ENCODE data around the gene GET3.

GET3 gene

DNA sequence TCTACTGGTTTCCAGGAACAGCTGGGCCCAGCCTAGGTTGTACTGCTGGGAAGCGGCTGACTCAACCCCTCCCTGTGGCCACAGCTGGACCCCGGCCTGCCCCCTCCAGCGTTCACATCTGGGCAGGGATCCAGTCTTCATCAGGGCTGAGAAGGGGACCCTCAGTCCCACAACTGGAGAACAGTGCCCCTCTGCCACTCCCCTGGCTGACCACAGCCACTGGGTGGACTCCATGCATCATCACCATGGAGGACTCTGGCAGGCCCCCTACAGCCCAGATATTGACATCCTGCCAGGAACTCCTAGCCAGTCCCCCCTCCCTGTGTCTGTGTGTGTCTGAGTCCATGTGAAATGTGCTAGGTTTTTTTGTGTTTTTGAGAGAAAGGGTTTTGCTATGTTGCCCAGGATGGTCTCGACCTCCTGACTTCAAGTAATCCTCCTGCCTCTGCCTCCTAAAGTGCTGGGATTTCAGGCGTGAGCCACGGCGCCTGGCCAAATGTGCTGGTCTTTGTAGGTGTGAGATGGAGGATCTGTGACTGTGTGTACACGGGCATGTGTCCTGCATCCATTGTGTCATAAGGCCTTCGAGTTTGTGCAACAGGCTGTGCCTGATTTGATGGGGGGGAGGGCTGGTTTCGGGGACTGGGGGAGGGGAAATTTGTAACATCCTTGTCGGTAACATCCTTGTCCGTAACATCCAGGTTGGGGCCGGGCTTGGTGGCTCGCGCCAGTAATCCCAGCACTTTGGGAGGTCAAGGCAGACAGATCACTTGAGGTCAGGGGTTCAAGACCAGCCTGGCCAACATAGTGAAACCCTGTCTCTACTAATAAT lies 42.1 kb downstream of the GET3 start:
- no peak for DNase-seq (ENCODE audit: low read depth)

GRCh38 chr19:12782174-12782423 lies 44.8 kb downstream of the GET3 start:
- no peak for DNase-seq (ENCODE audit: low read depth)

DNA sequence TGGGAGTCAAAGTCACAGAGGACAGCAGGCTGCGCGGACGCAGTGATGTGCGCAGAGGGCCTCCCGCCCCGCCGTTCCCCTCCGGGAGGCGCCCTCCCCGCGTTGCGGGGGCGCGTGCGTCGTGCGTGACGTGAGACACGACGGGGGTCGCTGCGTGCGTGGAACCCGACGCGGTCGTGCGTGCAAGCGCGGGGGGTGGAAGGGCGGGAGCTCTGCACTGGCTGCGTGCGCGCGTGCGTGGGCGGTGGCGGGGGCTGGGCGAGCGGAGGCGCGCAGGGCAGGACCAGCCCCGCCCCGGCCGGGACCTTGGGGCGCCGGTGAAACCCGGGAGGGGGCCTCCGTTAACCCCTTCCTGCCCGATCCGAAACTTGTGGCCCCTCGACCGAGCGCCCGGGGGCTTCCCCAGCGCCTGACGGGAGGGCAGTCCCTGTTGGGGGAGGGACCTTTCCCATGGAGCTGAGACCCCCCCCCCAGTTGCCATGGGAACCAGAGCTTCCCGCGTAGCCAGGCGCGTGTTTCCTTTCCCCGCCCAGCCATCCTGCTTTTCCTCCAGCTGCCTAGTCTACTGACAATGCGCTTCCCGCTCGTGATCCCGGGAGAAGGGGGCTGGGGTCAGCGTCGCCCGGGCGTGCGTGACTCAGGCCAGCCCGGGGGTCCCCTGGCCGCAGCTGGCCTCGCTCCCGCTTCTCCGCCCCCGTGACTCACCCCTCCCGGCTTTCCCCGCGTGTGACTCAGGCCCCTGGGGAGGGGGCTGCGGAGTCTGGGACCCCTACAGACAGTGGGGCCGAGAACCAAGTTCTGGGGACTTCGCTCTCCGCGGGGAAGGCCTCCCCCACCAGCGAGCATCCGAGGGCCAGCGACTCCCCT lies 45.4 kb downstream of the GET3 start:
- DNase-seq (ENCODE audit: low read depth): peak; percentile 92

DNA sequence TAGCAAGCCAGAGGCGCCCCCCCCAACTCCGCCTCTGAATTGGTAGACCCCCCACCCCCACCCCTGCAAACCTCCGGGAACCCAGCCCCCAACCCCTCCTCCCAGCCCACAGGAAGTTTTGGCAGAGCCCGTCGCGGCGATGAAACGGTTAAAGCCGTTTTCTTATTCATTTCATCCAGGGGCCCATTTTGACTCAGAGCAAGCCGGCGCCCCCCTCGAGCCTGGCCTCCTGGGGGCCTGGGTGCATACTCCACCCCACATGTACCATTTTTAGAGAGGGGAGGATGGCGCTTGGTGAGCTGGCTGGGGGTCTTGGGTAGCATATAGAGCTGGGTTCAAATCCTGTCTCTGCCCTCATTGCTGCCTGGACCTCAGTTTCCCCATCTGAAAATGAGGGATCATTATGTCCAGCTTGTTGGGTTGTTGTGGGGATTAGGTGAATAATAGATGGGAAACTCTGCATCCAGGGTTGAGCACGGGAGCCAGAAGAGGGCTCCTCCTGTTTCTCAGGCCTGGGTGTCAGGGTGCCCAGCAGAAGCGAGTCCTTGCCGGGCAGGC lies 46.1 kb downstream of the GET3 start:
- no peak for DNase-seq (ENCODE audit: low read depth)

- no peak for DNase-seq (ENCODE audit: low read depth)
Observed at GRCh38 chr19:12783849-12784393, 46.6 kb downstream of the GET3 start.

- DNase-seq (ENCODE audit: low read depth): no peak
Observed at GRCh38 chr19:12784394-12784870, 47.1 kb downstream of the GET3 start.

GRCh38 chr19:12784871-12785430 lies 47.7 kb downstream of the GET3 start:
- DNase-seq (ENCODE audit: low read depth): no peak

GRCh38 chr19:12785431-12786031 lies 48.2 kb downstream of the GET3 start:
- DNase-seq (ENCODE audit: low read depth): no peak

- no peak for DNase-seq (ENCODE audit: low read depth)
Observed at GRCh38 chr19:12786141-12786870, 49.0 kb downstream of the GET3 start.

DNA sequence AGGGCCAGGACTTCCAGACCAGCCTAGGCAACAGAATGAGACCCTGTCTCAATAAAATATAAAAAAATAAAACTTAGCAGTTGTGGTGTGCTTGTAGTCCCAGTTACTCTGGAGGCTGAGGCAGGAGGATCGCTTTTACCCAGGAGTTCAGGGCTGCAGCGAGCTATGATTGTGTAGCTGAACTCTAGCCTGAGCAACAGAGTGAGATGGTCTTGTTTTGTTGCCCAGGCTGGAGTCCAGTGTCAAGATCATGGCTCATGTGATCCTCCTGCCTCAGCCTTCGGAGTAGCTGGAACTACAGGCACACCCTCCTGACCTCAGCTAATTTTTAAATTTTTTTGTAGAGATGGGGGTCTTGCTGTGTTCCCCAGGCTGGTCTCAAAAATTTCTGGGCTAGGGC lies 49.7 kb downstream of the GET3 start:
- no peak for DNase-seq (ENCODE audit: low read depth)

- DNase-seq (ENCODE audit: low read depth): no peak
Observed at GRCh38 chr19:12787458-12787857, 50.2 kb downstream of the GET3 start.

DNA sequence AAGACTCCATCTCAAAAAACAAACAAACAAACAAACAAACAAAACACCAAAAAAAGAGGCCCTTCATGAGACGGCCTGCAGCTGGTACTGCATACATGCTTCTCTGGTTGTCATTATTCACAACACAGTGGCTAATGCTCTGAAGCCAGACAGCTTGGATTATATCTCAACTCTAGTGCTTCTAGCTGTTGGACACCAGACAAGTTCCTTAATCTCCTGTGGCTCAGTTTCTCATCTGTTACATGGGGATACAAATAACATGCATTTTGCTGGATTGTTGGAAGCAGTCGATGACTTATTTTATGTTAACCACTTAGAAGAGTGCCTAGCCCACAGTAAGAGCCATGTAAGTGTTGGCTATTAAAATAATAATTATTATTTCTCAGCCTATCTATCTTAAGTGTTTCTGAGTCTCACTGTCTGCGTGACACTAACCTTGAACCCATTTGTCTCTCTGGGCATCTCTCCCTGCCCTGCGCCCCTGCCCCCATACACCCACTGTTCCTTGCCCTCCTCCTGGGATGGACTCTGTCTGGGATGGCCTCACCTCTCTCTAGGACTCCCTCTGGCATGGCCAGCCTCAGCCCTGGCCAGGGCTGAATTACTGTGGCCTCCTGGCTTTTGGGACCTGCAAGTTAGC lies 50.9 kb downstream of the GET3 start:
- no peak for DNase-seq (ENCODE audit: low read depth)

GRCh38 chr19:12788682-12789097 lies 51.4 kb downstream of the GET3 start:
- no peak for DNase-seq (ENCODE audit: low read depth)

GRCh38 chr19:12789098-12789903 lies 52.0 kb downstream of the GET3 start:
- DNase-seq (ENCODE audit: low read depth): no peak

- peak; percentile 75 for DNase-seq (ENCODE audit: low read depth)
Observed at GRCh38 chr19:12789904-12790619, 52.8 kb downstream of the GET3 start.

DNA sequence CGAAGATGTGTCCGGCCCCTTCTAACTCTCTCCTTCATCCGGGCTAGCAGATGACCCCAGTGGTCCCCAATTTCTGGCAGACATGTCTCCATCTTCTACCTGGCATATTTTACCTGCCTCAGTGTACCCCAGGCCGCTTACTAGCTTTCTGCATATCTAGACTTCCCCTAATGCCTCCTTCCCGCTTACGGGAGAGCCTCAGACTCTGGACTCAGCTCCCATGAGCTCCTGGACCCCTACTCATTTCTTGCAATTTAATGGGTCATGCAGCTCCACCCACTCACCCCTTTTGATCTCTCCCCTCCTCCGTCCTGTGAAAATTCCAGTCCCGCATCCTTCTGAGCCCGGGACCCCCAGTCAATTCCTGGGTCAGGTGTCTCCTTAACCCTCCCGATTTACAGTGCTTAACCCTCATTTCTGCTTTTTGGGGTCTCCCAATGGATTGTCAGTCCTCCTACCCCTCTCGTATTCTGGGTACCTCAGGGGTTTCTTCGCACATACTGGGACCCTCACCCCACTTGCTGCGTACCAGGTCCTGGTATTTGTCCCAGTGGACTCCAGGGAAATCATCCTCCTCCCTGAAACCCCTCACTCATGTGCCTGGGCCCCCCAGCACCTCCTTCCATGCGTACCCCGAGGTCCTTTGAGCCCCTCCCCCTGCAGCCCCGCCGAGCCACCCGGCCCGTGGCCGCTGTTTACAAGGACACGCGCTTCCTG lies 53.5 kb downstream of the GET3 start:
- no peak for DNase-seq (ENCODE audit: low read depth)

GRCh38 chr19:12791345-12792050 lies 54.2 kb downstream of the GET3 start, which contains the start of gene JUNB:
Gene JUNB, plus strand, starts transcription at chr19:12791486. Its CDS starts 286 bp downstream, at chr19:12791772.
- peak; percentile 97 for DNase-seq (ENCODE audit: low read depth)

Measured in stimulated activated CD4-positive, alpha-beta T cell treated with anti-CD3 and anti-CD28 coated beads, Interleukin-2, amount 100 ng/mL, for 4 hours (primary cell).